Panc1 (cell line): Measurements from ENCODE around the gene ADIPOR2. TPM values are rescaled to one million over a fixed set of nuclear protein-coding genes. Genes with fewer than 3 reads are reported as not detected.

ENCODE experiments used
- ATAC-seq: fragments of 200-7000 bp; cut with Tn5 transposase; 2 replicates; pipeline ENCODE4 v1.9.1; 2020; ENCODE audit warnings: mild to moderate bottlenecking, moderate library complexity
- BruUV-seq: library from RNA; stranded (reverse); fragments of 400-500 nt; replicated peaks from 2 replicates; lab custom pipeline; 2021; lab: Mats Ljungman, UMichigan
- CTCF ChIA-PET: fragments of 300-600 bp; sonication (Branson Sonifier 250); formaldehyde crosslinking; loops from one replicate; lab custom pipeline; 2022; ENCODE audit warnings: antibody characterized with exemption; lab: Charles Lee
- POLR2A ChIA-PET: fragments of 300-600 bp; sonication (Branson Sonifier 250); formaldehyde crosslinking; loops from one replicate; lab custom pipeline; 2022; ENCODE audit warnings: antibody characterized with exemption; lab: Charles Lee
- DNase-seq: peaks from one replicate; pipeline ENCODE4 v3.0.0-alpha.2; 2010; ENCODE audit warnings: low read depth, low spot score
- H3K27ac ChIP-seq: 2 replicates; pipeline ENCODE4 v1.5.1; 2011; ENCODE audit warnings: mild to moderate bottlenecking, low read length, inconsistent platforms
- H3K27me3 ChIP-seq: fragments of 200-500 bp; sonication (Bioruptor generic); 2 replicates; pipeline ENCODE4 v1.6.0; 2014; ENCODE audit warnings: low read length, inconsistent platforms; ENCODE audit not compliant: control insufficient read depth, insufficient read depth
- H3K36me3 ChIP-seq: fragments of 200-500 bp; sonication (Bioruptor generic); 2 replicates; pipeline ENCODE4 v1.5.1; 2014; ENCODE audit warnings: inconsistent platforms, mild to moderate bottlenecking, low read length, moderate library complexity; ENCODE audit not compliant: control insufficient read depth, insufficient read depth
- H3K4me1 ChIP-seq: 2 replicates; pipeline ENCODE4 v1.5.1; 2011; ENCODE audit warnings: inconsistent platforms, mild to moderate bottlenecking, low read length, moderate library complexity; ENCODE audit not compliant: control insufficient read depth, insufficient read depth
- H3K4me3 ChIP-seq, 2 experiments: 2 replicates each; pipeline ENCODE4 v1.5.1; 2011 to 2012; ENCODE audit warnings: low read depth in 2 of 2, low read length in 2 of 2, mild to moderate bottlenecking in 2 of 2, inconsistent platforms in 1 of 2, moderate library complexity in 1 of 2
- H3K9me3 ChIP-seq: fragments of 200-500 bp; sonication (Bioruptor generic); 2 replicates; pipeline ENCODE4 v1.5.1; 2014; ENCODE audit warnings: low read depth, mild to moderate bottlenecking, inconsistent platforms, low read length, moderate library complexity; ENCODE audit not compliant: control insufficient read depth, insufficient read depth
- POLR2AphosphoS5 ChIP-seq: IDR thresholded peaks from 2 replicates; pipeline ENCODE4 v1.6.1; 2012; ENCODE audit warnings: mild to moderate bottlenecking, low read depth, low read length, moderate library complexity
- SIN3A ChIP-seq: IDR thresholded peaks from 2 replicates; pipeline ENCODE4 v1.6.1; 2012; ENCODE audit warnings: low read depth, mild to moderate bottlenecking, low read length, moderate library complexity, borderline replicate concordance; ENCODE audit not compliant: insufficient read depth
- TCF7L2 ChIP-seq: IDR thresholded peaks from 2 replicates; pipeline ENCODE4 v1.6.1; 2011; ENCODE audit warnings: mild to moderate bottlenecking, low read depth, low read length, inconsistent platforms
- in situ Hi-C: cut with HindIII; loops from 2 replicates; pipeline ENCODE4 v1.10.0; 2016; ENCODE audit warnings: low sequenced_read_pairs, low pct_unique_long_range_greater_than_20kb
- intact Hi-C: fragments of 100-400 bp; cut with micrococcal nuclease; formaldehyde crosslinking; loops from one replicate; pipeline ENCODE4 v1.10.0; 2022; ENCODE audit not compliant: unreplicated experiment
- total RNA-seq: library from RNA; stranded (reverse); gene quantifications from one replicate; pipeline ENCODE4 v1.2.1, GENCODE V29; 2021; ENCODE audit not compliant: unreplicated experiment
- TF ChIP-seq, protein P1 (sequence below): fragments of 450-650 bp; IDR thresholded peaks from 2 replicates; pipeline ENCODE4 v1.5.1; 2017; ENCODE audit warnings: mild to moderate bottlenecking
- TF ChIP-seq, protein P2 (sequence below), 2 experiments: IDR thresholded peaks; 2 replicates each; pipeline ENCODE4 v1.6.1; 2011 to 2012; ENCODE audit warnings: low read depth in 2 of 2, control low read depth in 1 of 2, low read length in 1 of 2, mild to moderate bottlenecking in 1 of 2, moderate library complexity in 1 of 2; ENCODE audit not compliant: insufficient read depth in 1 of 2

ADIPOR2 gene
- total RNA-seq, 1 experiment from 2014 or later: 76.0 TPM

DNA sequence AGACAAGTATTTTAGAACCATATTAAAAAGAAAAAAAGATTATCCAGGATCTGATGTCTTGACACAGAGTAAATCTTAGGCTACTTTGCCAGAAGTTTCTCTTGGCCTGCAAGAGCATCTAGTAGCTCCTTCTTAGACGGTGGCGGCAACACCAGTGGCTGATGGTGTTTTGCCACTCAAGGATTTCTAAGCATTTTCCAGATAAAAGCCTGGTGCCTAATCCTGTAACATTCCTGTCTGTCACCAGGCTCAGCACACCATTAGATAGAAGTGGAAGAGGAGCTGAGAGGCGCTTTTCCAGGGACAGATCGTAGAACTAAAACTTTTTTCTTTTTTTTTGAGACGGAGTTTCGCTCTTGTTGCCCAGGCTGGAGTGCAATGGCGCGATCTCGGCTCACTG lies 47.8 kb upstream of the ADIPOR2 start:
- no peak for ATAC-seq
- no TSS peak for BruUV-seq
- Histone ChIP-seq H3K4me1 (no peaks in the 10 kb centered on the region), H3K4me3 (no peak overlapping the region), H3K27me3 (no peaks in the 10 kb centered on the region), H3K27ac (no peak overlapping the region), H3K9me3 (no peaks in the 10 kb centered on the region), H3K36me3 (no peaks in the 10 kb centered on the region)
- ChIA-PET CTCF (no interaction called here), POLR2A (interaction anchor here (0.5 kb wide), 1 partner anchor 641 kb away, joined by 5 read pairs; no protein-coding TSS in a partner anchor)
- in situ Hi-C loops (no loop called here), intact Hi-C loops (no loop called here)
- TF ChIP-seq, protein P1, sequence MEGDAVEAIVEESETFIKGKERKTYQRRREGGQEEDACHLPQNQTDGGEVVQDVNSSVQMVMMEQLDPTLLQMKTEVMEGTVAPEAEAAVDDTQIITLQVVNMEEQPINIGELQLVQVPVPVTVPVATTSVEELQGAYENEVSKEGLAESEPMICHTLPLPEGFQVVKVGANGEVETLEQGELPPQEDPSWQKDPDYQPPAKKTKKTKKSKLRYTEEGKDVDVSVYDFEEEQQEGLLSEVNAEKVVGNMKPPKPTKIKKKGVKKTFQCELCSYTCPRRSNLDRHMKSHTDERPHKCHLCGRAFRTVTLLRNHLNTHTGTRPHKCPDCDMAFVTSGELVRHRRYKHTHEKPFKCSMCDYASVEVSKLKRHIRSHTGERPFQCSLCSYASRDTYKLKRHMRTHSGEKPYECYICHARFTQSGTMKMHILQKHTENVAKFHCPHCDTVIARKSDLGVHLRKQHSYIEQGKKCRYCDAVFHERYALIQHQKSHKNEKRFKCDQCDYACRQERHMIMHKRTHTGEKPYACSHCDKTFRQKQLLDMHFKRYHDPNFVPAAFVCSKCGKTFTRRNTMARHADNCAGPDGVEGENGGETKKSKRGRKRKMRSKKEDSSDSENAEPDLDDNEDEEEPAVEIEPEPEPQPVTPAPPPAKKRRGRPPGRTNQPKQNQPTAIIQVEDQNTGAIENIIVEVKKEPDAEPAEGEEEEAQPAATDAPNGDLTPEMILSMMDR: no peak
- TF ChIP-seq, protein P2, sequence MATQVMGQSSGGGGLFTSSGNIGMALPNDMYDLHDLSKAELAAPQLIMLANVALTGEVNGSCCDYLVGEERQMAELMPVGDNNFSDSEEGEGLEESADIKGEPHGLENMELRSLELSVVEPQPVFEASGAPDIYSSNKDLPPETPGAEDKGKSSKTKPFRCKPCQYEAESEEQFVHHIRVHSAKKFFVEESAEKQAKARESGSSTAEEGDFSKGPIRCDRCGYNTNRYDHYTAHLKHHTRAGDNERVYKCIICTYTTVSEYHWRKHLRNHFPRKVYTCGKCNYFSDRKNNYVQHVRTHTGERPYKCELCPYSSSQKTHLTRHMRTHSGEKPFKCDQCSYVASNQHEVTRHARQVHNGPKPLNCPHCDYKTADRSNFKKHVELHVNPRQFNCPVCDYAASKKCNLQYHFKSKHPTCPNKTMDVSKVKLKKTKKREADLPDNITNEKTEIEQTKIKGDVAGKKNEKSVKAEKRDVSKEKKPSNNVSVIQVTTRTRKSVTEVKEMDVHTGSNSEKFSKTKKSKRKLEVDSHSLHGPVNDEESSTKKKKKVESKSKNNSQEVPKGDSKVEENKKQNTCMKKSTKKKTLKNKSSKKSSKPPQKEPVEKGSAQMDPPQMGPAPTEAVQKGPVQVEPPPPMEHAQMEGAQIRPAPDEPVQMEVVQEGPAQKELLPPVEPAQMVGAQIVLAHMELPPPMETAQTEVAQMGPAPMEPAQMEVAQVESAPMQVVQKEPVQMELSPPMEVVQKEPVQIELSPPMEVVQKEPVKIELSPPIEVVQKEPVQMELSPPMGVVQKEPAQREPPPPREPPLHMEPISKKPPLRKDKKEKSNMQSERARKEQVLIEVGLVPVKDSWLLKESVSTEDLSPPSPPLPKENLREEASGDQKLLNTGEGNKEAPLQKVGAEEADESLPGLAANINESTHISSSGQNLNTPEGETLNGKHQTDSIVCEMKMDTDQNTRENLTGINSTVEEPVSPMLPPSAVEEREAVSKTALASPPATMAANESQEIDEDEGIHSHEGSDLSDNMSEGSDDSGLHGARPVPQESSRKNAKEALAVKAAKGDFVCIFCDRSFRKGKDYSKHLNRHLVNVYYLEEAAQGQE (IDR thresholded peaks at IDR 0.05; ENCODE audit: insufficient read depth in 1 of 2, low read depth in 2 of 2, low read length in 1 of 2): no peak
- TF ChIP-seq POLR2AphosphoS5 (no peak), TCF7L2 (no peak), SIN3A (no peak)
- DNase-seq: no peak

DNA sequence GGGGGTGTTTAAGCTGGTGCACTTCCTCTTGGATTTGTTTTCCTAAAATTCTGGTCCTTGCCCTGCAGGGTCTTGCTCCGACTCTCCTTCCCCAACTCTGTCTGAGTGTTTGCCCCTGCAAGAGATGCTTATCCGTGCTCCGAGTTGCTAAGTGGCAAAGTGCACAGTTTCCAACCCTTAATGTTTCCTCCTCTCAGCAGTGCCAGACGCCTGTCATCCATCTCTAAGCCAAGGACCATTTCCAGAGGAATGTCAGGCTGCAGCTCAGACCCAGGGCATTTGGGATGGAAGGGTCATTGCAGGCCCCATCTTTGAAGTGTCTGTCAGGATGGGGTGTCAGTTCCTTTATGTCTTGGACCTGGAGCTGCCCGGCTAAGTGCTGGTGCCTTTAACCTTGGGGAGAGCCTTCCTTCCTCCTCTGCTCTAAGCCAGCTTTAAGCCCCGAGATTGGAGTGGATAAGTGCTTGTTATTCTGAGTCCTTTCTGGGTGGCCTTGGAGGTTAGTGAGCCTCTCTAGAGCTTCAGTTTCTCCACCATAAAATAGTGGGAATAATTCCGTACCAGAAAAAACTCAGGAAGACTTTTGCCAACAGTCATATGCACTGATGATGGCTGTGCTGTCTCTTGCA lies 46.9 kb upstream of the ADIPOR2 start:
- Histone ChIP-seq H3K36me3 (no peaks in the 10 kb centered on the region), H3K27ac (no peak overlapping the region), H3K4me3 (no peak overlapping the region), H3K4me1 (no peaks in the 10 kb centered on the region), H3K9me3 (no peaks in the 10 kb centered on the region), H3K27me3 (no peaks in the 10 kb centered on the region)
- no peak for DNase-seq
- ChIA-PET POLR2A (no interaction called here), CTCF (no interaction called here)
- TF ChIP-seq SIN3A (no peak), POLR2AphosphoS5 (no peak), TCF7L2 (no peak)
- TF ChIP-seq, protein P2 (IDR thresholded peaks at IDR 0.05; ENCODE audit: insufficient read depth in 1 of 2, low read depth in 2 of 2, low read length in 1 of 2): no peak
- TF ChIP-seq, protein P1: no peak
- ATAC-seq: no peak
- in situ Hi-C loops: no loop called here
- BruUV-seq: no TSS peak
- intact Hi-C loops: no loop called here
